SU-DHL-6 (cell line): ENCODE data around the gene ADSS2.

Experiments
- H2AFZ ChIP-seq: fragments of 200-600 bp; sonication (generic); 2 replicates; pipeline ENCODE4 v1.6.1; 2014; ENCODE audit warnings: low read depth, mild to moderate bottlenecking, moderate library complexity, mixed read lengths, antibody characterized with exemption, low read length; ENCODE audit not compliant: severe bottlenecking
- H3F3A ChIP-seq: fragments of 200-600 bp; shearing (Covaris generic); 2 replicates; pipeline ENCODE4 v1.6.0; 2016; ENCODE audit warnings: antibody characterized with exemption, mild to moderate bottlenecking; ENCODE audit not compliant: insufficient read depth
- H3K27ac ChIP-seq: fragments of 200-600 bp; sonication (generic); 2 replicates; pipeline ENCODE4 v1.5.1; 2016; ENCODE audit warnings: low read depth, mild to moderate bottlenecking, low read length, moderate library complexity, mixed read lengths
- H3K27me3 ChIP-seq: fragments of 200-600 bp; sonication (generic), shearing (Covaris generic); 2 replicates; pipeline ENCODE4 v1.6.0; 2014; ENCODE audit warnings: mild to moderate bottlenecking, low read length
- H3K36me3 ChIP-seq: fragments of 200-600 bp; sonication (generic); 2 replicates; pipeline ENCODE4 v1.6.1; 2014; ENCODE audit warnings: mild to moderate bottlenecking, low read length, mixed read lengths
- H3K4me2 ChIP-seq: fragments of 300-600, 200-600 bp; shearing (Covaris generic), sonication (generic); 2 replicates; pipeline ENCODE4 v1.6.0; 2014; ENCODE audit warnings: low read length, low read depth, mild to moderate bottlenecking; ENCODE audit not compliant: poor library complexity, severe bottlenecking
- H3K4me3 ChIP-seq: fragments of 200-600 bp; sonication (generic); 2 replicates; pipeline ENCODE4 v1.5.1; 2014; ENCODE audit warnings: antibody characterized with exemption, low read length, mild to moderate bottlenecking, mixed read lengths; ENCODE audit not compliant: insufficient read depth, poor library complexity, severe bottlenecking
- H3K79me2 ChIP-seq: fragments of 200-600 bp; sonication (generic); 2 replicates; pipeline ENCODE4 v1.6.1; 2014; ENCODE audit warnings: mild to moderate bottlenecking, low read length, moderate library complexity; ENCODE audit not compliant: insufficient read depth
- H3K9ac ChIP-seq: fragments of 200-600 bp; sonication (generic); 2 replicates; pipeline ENCODE4 v1.7.0; 2014; ENCODE audit warnings: mild to moderate bottlenecking, low read length
- H3K9me2 ChIP-seq: fragments of 200-600 bp; sonication (generic); replicated peaks from 2 replicates; pipeline ENCODE4 v1.6.1; 2014; ENCODE audit warnings: low read length; ENCODE audit not compliant: insufficient read depth
- H3K9me3 ChIP-seq: fragments of 200-600 bp; sonication (generic); 2 replicates; pipeline ENCODE4 v1.6.1; 2014; ENCODE audit warnings: low read length, mixed read lengths; ENCODE audit not compliant: insufficient read depth
- H4K20me1 ChIP-seq: fragments of 200-600 bp; sonication (generic); 2 replicates; pipeline ENCODE4 v1.6.1; 2014; ENCODE audit warnings: low read depth, mild to moderate bottlenecking, antibody characterized with exemption, low read length, moderate library complexity, mixed read lengths
- CTCF ChIP-seq: fragments of 200-600 bp; sonication (generic); IDR thresholded peaks from one replicate; pipeline ENCODE4 v1.5.1; 2017; ENCODE audit warnings: antibody characterized with exemption, mild to moderate bottlenecking, low read length, moderate library complexity; ENCODE audit not compliant: insufficient read depth, poor library complexity, severe bottlenecking
- EZH2phosphoT487 ChIP-seq: fragments of 200-600 bp; sonication (generic), shearing (Covaris generic); conservative IDR thresholded peaks from 2 replicates; pipeline ENCODE4 v1.6.1; 2018; ENCODE audit warnings: mild to moderate bottlenecking, antibody characterized with exemption, low read length, moderate library complexity, mixed read lengths

The ADSS2 gene

GRCh38 chr1:244427647-244428046, 24.1 kb downstream of the ADSS2 start:
- Histone ChIP-seq H3K4me3 (no peak overlapping the region), H3K27ac (no peak overlapping the region), H4K20me1 (peaks cover 4% of the 10 kb centered on the region; the same call in 1 of the 2 replicates), H3K79me2 (0 out of 2 replicates have a peak, but pooled peaks cover 5% of the 10 kb centered on the region), H3K36me3 (peaks cover 52% of the 10 kb centered on the region; the same call in 1 of the 2 replicates), H3K9me2 (no peaks in the 10 kb centered on the region), H2AFZ (no peak overlapping the region), H3K4me2 (no peak overlapping the region), H3K9ac (no peak overlapping the region), H3F3A (peaks cover 9% of the 10 kb centered on the region; the same call in 1 of the 2 replicates), H3K27me3 (no peaks in the 10 kb centered on the region), H3K9me3 (no peaks in the 10 kb centered on the region)
- TF ChIP-seq EZH2phosphoT487 = no peak
- no peak for TF ChIP-seq CTCF

- no peaks in the 10 kb centered on the region for H3K9me3 ChIP-seq
- no peak overlapping the region for H2AFZ ChIP-seq
- H3K27ac ChIP-seq = no peak overlapping the region
- peaks cover 4% of the 10 kb centered on the region; the same call in 1 of the 2 replicates for H4K20me1 ChIP-seq
- 0 out of 2 replicates have a peak, but pooled peaks cover 5% of the 10 kb centered on the region for H3K79me2 ChIP-seq
- TF ChIP-seq CTCF (no peak), EZH2phosphoT487 (no peak)
- peaks cover 51% of the 10 kb centered on the region; the same call in 1 of the 2 replicates for H3K36me3 ChIP-seq
- H3F3A ChIP-seq = peaks cover 2% of the 10 kb centered on the region
- no peak overlapping the region for H3K4me2 ChIP-seq
- no peaks in the 10 kb centered on the region for H3K9me2 ChIP-seq
- no peak overlapping the region for H3K4me3 ChIP-seq
- no peak overlapping the region for H3K9ac ChIP-seq
- H3K27me3 ChIP-seq = no peaks in the 10 kb centered on the region
Observed at GRCh38 chr1:244424649-244425334, 26.9 kb downstream of the ADSS2 start.

- TF ChIP-seq CTCF (no peak), EZH2phosphoT487 (no peak)
Observed at GRCh38 chr1:244422174-244422573, 29.5 kb downstream of the ADSS2 start.

More at GRCh38 chr1:244422174-244422573, 29.5 kb downstream of the ADSS2 start:
- H3K36me3 ChIP-seq = peaks cover 61% of the 10 kb centered on the region
- H3K9ac ChIP-seq = no peak overlapping the region
- no peak overlapping the region for H3K27ac ChIP-seq
- H3K9me2 ChIP-seq = no peaks in the 10 kb centered on the region
- no peak overlapping the region for H3K4me2 ChIP-seq
- H3F3A ChIP-seq = peaks cover 4% of the 10 kb centered on the region; the same call in 1 of the 2 replicates
- no peak overlapping the region for H3K4me3 ChIP-seq
- no peak overlapping the region for H2AFZ ChIP-seq
- H3K27me3 ChIP-seq = no peaks in the 10 kb centered on the region
- no peaks in the 10 kb centered on the region for H3K9me3 ChIP-seq
- H3K79me2 ChIP-seq = no peaks in the 10 kb centered on the region
- H4K20me1 ChIP-seq = no peaks in the 10 kb centered on the region
